IMR-90 (cell line): ENCODE results near the gene ARPC2. TPM values are rescaled to one million over a fixed set of nuclear protein-coding genes. Genes with fewer than 3 reads are reported as not detected.
A peak's percentile ranks its signal among the peaks of the same experiment; 100 is the strongest.

Experiments
- ATAC-seq: fragments of 200-7000 bp; cut with Tn5 transposase; 2 replicates; pipeline ENCODE4 v1.9.1; 2020; ENCODE audit warnings: low read depth, mild to moderate bottlenecking, moderate library complexity
- BruUV-seq: library from RNA; stranded (reverse); fragments of 400-500 nt; replicated peaks from 2 replicates; lab custom pipeline; 2021; lab: Mats Ljungman, UMichigan
- CTCF ChIA-PET: fragments of 300-600 bp; formaldehyde crosslinking; extraction: SDS; loops from one replicate; lab custom pipeline; 2021; ENCODE audit warnings: antibody characterized with exemption; lab: Yijun Ruan, JAX
- POLR2A ChIA-PET: fragments of 300-600 bp; sonication (Branson Sonifier 250); formaldehyde crosslinking; loops from one replicate; lab custom pipeline; 2022; ENCODE audit warnings: antibody characterized with exemption; ENCODE audit not compliant: unreplicated experiment; lab: Charles Lee
- DNase-seq: peaks from one replicate; pipeline ENCODE4 v3.0.0; 2013
- H2AFZ ChIP-seq: replicated peaks from 2 replicates; pipeline ENCODE3; 2013; ENCODE audit warnings: low read length, mild to moderate bottlenecking; ENCODE audit not compliant: poor library complexity
- H2AK5ac ChIP-seq: 2 replicates; pipeline ENCODE4 v1.6.1; 2013; ENCODE audit warnings: low read depth, low read length, inconsistent platforms
- H2AK9ac ChIP-seq: replicated peaks from 2 replicates; pipeline ENCODE3; 2013; ENCODE audit warnings: mild to moderate bottlenecking, low read depth, low read length, moderate library complexity; ENCODE audit not compliant: poor library complexity
- H2BK120ac ChIP-seq: 2 replicates; pipeline ENCODE4 v1.6.1; 2013; ENCODE audit warnings: low read depth, low read length, inconsistent platforms
- H2BK15ac ChIP-seq: 3 replicates; pipeline ENCODE4 v1.6.1; 2013; ENCODE audit warnings: low read depth, low read length, inconsistent platforms
- H2BK20ac ChIP-seq: 2 replicates; pipeline ENCODE4 v1.6.1; 2013; ENCODE audit warnings: low read depth, mild to moderate bottlenecking, inconsistent platforms, low read length, moderate library complexity
- H2BK5ac ChIP-seq: 2 replicates; pipeline ENCODE4 v1.6.1; 2013; ENCODE audit warnings: mild to moderate bottlenecking, low read depth, low read length, inconsistent platforms; ENCODE audit not compliant: poor library complexity, severe bottlenecking
- H3K14ac ChIP-seq: replicated peaks from 2 replicates; pipeline ENCODE4 v1.6.1; 2013; ENCODE audit warnings: low read depth, low read length, inconsistent platforms
- H3K18ac ChIP-seq: 2 replicates; pipeline ENCODE4 v1.6.1; 2013; ENCODE audit warnings: low read depth, low read length, control low read depth
- H3K23ac ChIP-seq: 2 replicates; pipeline ENCODE4 v1.6.1; 2013; ENCODE audit warnings: low read depth, low read length, inconsistent platforms
- H3K27ac ChIP-seq: 2 replicates; pipeline ENCODE4 v1.5.1; 2013; ENCODE audit warnings: mild to moderate bottlenecking, control low read depth, low read length; ENCODE audit not compliant: insufficient read depth
- H3K27me3 ChIP-seq: 2 replicates; pipeline ENCODE4 v1.6.1; 2013; ENCODE audit warnings: low read length; ENCODE audit not compliant: control insufficient read depth, insufficient read depth
- H3K36me3 ChIP-seq: 2 replicates; pipeline ENCODE4 v1.6.1; 2013; ENCODE audit warnings: low read length, mixed read lengths; ENCODE audit not compliant: control insufficient read depth, insufficient read depth
- H3K4ac ChIP-seq: 2 replicates; pipeline ENCODE4 v1.6.1; 2013; ENCODE audit warnings: low read depth, low read length, inconsistent platforms
- H3K4me1 ChIP-seq: 2 replicates; pipeline ENCODE4 v1.6.1; 2013; ENCODE audit warnings: low read length, mixed read lengths; ENCODE audit not compliant: control insufficient read depth, insufficient read depth
- H3K4me2 ChIP-seq: 2 replicates; pipeline ENCODE4 v1.6.1; 2013; ENCODE audit warnings: low read depth, mild to moderate bottlenecking, control low read depth, low read length, moderate library complexity
- H3K4me3 ChIP-seq: 2 replicates; pipeline ENCODE4 v1.5.1; 2013; ENCODE audit warnings: low read depth, mild to moderate bottlenecking, control low read depth, low read length, moderate library complexity; ENCODE audit not compliant: insufficient read depth
- H3K56ac ChIP-seq: 2 replicates; pipeline ENCODE4 v1.6.1; 2013; ENCODE audit warnings: low read length, inconsistent platforms; ENCODE audit not compliant: insufficient read depth; ENCODE audit errors: extremely low read depth
- H3K79me1 ChIP-seq, 2 experiments: 2 replicates each; pipeline ENCODE4 v1.6.1; 2013; ENCODE audit warnings: low read length in 2 of 2, inconsistent platforms in 1 of 2, low read depth in 1 of 2
- H3K9ac ChIP-seq: 2 replicates; pipeline ENCODE4 v1.6.1; 2013; ENCODE audit warnings: low read depth, low read length, control low read depth
- H3K9me1 ChIP-seq: 2 replicates; pipeline ENCODE4 v1.6.1; 2013; ENCODE audit warnings: low read length, inconsistent platforms; ENCODE audit not compliant: insufficient read depth
- H3K9me3 ChIP-seq: 2 replicates; pipeline ENCODE4 v1.6.1; 2013; ENCODE audit warnings: low read length; ENCODE audit not compliant: control insufficient read depth, insufficient read depth
- H4K20me1 ChIP-seq: 2 replicates; pipeline ENCODE4 v1.6.1; 2013; ENCODE audit warnings: low read length, inconsistent platforms; ENCODE audit not compliant: insufficient read depth
- H4K5ac ChIP-seq: 2 replicates; pipeline ENCODE4 v1.6.1; 2013; ENCODE audit warnings: mild to moderate bottlenecking, low read depth, low read length, control low read depth
- H4K8ac ChIP-seq, 2 experiments: 2 replicates each; pipeline ENCODE4 v1.6.1; 2013; ENCODE audit warnings: low read depth in 2 of 2, low read length in 2 of 2, control low read depth in 1 of 2, inconsistent platforms in 1 of 2
- H4K91ac ChIP-seq: 2 replicates; pipeline ENCODE4 v1.6.1; 2013; ENCODE audit warnings: low read depth, low read length, inconsistent platforms; ENCODE audit not compliant: insufficient read depth
- MAZ ChIP-seq: IDR thresholded peaks from 2 replicates; pipeline ENCODE4 v1.6.1; 2012; ENCODE audit warnings: low read depth, mild to moderate bottlenecking, low read length, improper control_type of control experiment, moderate library complexity, borderline replicate concordance
- POLR2A ChIP-seq: IDR thresholded peaks from 2 replicates; pipeline ENCODE4 v1.6.1; 2012; ENCODE audit warnings: mild to moderate bottlenecking, low read depth, low read length
- WGBS, 2 experiments: methylation state at CpG; one replicate each; pipeline versions ENCODE4 v1.1.5 to v1.1.7; 2013; ENCODE audit warnings: missing lambda C conversion rate in 2 of 2; ENCODE audit not compliant: insufficient read length in 1 of 2; ENCODE audit errors: extremely low coverage in 2 of 2; 5-methylcytosine and 5-hydroxymethylcytosine counted together
- dilution Hi-C: fragments of 300-500 bp; cut with HindIII; formaldehyde crosslinking; loops from one replicate; pipeline ENCODE4 v1.14.3; 2018; ENCODE audit warnings: low sequenced_read_pairs; ENCODE audit not compliant: unreplicated experiment
- in situ Hi-C: fragments of 300-500 bp; cut with MboI; formaldehyde crosslinking; loops from 3 replicates; pipeline ENCODE4 v1.14.3; 2019; ENCODE audit warnings: low sequenced_read_pairs, inconsistent platforms, mixed read lengths
- intact Hi-C: fragments of 100-400 bp; cut with micrococcal nuclease; formaldehyde crosslinking; loops from 2 replicates; pipeline ENCODE4 v1.10.0; 2022
- polyA plus RNA-seq, 3 experiments: library from polyadenylated mRNA; depleted of rRNA; stranded (reverse); fragments of >200 nt; gene quantifications; 2 replicates each; pipeline ENCODE4 v1.2.3, GENCODE V29; 2012; ENCODE audit warnings: low replicate concordance in 1 of 3
- total RNA-seq: library from RNA; depleted of rRNA; stranded (reverse); fragments of >200 nt; gene quantifications from 2 replicates; pipeline ENCODE4 v1.2.3, GENCODE V29; 2012

ARPC2 gene
- total and polyA plus RNA-seq, 2 of the 4 experiments (the other 2 are of a cell fraction), result 561 to 635 TPM

GRCh38 chr2:218223046-218223445 lies 6.1 kb downstream of the ARPC2 start:
- Histone ChIP-seq H3K4ac (no peak overlapping the region), H2BK120ac (no peak overlapping the region), H3K4me1 (peaks cover 18% of the 10 kb centered on the region), H2BK5ac (no peak overlapping the region), H3K4me2 (no peak overlapping the region; the same call in 1 of the 2 replicates), H3K9ac (no peak overlapping the region), H4K20me1 (peaks cover 85% of the 10 kb centered on the region), H3K36me3 (peaks cover 26% of the 10 kb centered on the region), H2AK5ac (no peak overlapping the region), H3K56ac (no peak overlapping the region), H3K27ac (no peak overlapping the region), H3K27me3 (no peaks in the 10 kb centered on the region), H2AFZ (no peak overlapping the region), H4K8ac (no peak overlapping the region), H2BK20ac (no peak overlapping the region), H3K23ac (no peak overlapping the region), H4K91ac (no peak overlapping the region), H3K9me1 (peaks cover 19% of the 10 kb centered on the region), H2BK15ac (no peak overlapping the region), H3K4me3 (no peak overlapping the region), H3K14ac (no peak overlapping the region), H3K18ac (no peak overlapping the region), H2AK9ac (no peak overlapping the region), H3K79me1 (peaks cover 5 to 51% of the 10 kb centered on the region in 2 experiments; a peak in 3 of 4 replicates), H3K9me3 (no peaks in the 10 kb centered on the region), H4K5ac (no peak overlapping the region)
- DNase-seq (peak; percentile 24), ATAC-seq (no peak)
- intact Hi-C loops (no loop called here), dilution Hi-C loops (no loop called here), in situ Hi-C loops (no loop called here)
- ChIA-PET POLR2A (no interaction called here), CTCF (no interaction called here)
- TF ChIP-seq MAZ (no peak), POLR2A (peak; percentile 49; the same call in 1 of the 2 replicates)
- no TSS peak for BruUV-seq
- WGBS, 2 experiments, result no CpG with 5 or more reads among the region's 5 CpGs
